ENCODE measurements around the gene CDHR5.

- TF ChIP-seq EZH2 (IDR thresholded peaks at IDR 0.05; ENCODE audit: borderline replicate concordance, low read depth, low read length, severe bottlenecking) (no peak), CTCF (IDR thresholded peaks at IDR 0.05; ENCODE audit: borderline replicate concordance, extremely low read depth, low read length, poor library complexity, severe bottlenecking) (no peak)
These were observed 19.2 kb downstream of the CDHR5 start for GRCh38 chr11:605286-606129.
